ACHN (cell line): ENCODE measurements around the gene NRG2.

ENCODE experiments used
- DNase-seq: peaks from one replicate; pipeline ENCODE4 v3.0.0-alpha.2; 2015
- in situ Hi-C: cut with HindIII; loops from 2 replicates; pipeline ENCODE4 v1.10.0; 2017; ENCODE audit warnings: low sequenced_read_pairs, low pct_ligation_motif_present, low pct_unique_long_range_greater_than_20kb

NRG2 gene

DNA sequence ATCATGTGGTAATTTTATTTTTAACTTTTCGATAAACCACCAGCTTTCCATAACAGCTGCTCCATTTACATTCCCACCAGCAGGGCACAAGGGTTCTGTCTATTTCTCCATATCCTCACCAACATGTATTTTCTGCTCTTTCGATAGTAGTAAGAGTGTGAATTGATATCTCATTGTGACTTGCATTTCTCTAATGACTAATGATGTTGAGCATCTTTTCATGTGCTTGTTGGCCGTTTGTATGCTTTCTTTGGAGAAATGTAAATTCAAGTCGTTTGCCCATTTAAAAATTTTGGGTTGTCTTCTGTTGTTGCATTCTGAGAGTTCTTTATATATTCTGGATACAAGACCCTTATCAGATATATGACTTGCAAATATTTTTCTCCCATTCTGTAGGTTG is 201.6 kb downstream of the NRG2 start:
- DNase-seq, result no peak
- in situ Hi-C loops, result no loop called here

DNA sequence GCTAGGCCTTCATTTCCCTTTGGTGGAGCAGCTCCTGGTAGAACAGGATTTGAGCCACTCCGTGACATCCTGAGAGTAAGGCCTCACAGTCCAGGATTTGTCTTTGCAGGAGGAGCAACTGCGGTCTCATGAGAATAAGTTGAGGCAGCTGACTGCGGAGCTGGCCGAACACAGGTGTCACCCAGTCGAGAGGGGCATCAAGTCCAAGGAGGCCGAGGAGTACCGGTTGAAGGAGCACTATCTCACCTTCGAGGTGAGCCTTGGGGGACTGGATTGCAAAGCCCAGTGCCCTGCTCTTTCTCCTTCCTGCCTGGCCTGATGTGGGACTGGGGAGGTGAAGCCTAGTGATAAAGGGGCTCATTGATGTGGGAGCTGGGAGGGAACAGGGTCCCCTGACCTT is 203.2 kb downstream of the NRG2 start:
- in situ Hi-C loops, result no loop called here
- no peak for DNase-seq

DNA sequence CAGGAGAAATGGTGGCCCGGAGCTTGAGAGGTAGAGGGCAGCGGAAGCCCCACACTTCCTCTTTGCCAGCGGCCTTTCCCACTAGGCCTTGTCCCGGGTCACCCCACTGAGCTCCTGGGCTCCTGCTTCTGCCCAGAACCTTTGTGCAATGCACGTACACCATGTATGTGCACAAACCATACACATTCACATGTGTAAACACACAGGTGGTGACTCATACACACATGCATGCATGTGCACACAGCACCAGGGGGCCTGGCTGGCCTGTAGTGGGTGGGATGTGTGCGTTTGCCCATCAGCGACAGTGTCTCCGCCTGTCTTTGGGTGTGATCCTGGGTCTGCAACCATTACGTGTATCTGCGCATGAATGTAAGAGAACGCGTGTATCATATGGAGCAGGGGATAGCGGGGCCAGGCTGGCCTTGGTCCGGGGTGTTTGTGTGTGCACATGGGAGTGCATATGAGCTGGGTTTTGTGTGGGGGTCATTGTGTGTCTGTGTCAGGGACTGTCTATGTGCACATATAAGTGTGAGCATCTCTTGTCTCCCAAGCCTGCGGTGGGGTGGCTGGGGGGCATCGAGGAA is 203.8 kb downstream of the NRG2 start:
- in situ Hi-C loops, result no loop called here
- DNase-seq, result no peak

DNA sequence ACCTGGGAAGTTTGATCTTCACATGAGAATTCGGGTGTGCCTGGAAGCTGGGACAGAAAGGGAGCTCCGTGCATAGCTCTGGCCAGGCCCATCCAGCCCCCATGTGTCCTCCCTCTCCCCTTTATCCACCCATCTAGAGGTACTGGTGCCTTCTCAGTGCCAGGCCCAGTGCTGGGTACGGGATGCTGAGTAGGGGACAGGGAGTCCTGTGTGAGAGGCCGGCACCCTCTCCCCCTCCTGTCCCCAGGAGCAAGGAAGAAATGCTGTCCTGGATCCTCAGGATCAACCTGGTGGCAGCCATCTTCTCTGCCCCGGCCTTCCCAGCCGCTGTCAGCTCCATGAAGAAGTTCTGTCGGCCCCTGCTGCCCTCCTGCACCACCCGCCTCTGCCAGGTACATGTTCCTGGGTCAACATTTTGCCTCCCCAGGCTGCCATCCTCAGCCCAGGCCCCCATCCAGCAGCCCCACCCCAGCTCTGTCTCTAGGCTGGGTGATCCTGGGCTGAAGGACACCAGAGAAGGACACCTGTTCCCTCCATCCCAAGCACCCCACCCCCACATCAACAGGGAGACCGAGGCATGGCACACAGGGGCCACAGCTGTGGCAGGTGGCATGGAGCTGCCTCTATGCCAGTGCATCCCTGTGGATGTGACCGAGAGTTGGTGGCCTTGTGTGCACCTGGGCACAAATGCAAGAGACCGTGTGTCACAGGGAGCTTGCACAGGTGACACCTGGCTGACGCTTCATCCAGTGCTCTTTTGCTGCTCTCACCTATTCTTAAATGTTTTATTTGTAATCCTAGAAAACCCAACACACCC is 204.5 kb downstream of the NRG2 start:
- DNase-seq, result no peak
- in situ Hi-C loops, result no loop called here

DNA sequence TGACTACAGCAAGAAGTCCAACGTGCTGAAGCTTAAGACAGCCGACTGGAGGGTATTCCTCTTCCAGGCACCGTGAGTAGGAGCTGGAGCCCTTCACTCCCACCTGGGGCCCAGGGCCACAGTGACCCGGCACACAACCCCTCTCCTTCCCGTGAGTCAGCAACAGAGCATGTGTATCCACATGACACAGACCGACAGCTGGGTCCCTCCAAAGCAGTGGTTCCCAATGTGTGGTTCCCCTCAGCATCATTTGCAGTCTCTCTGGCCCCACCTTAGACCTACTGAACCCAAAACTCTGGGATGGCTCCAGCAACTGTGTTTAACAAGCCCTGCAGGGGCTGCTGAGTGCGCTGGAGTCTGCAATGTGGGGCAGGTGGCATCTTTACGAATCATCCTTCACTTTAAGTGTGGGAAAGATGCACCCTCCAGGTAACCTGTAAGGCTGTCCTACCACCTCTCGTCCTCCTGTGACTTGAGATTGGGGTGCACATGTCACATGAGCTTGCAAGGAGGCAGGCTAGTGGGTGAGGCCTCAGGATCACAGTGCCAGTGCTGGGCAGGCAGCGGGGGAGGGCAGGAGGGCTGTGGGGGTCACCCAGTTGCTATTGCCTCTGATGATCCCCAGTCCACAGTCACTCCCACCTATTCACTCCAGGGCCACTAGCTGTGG is 205.3 kb downstream of the NRG2 start:
- no peak for DNase-seq
- in situ Hi-C loops, result no loop called here

DNA sequence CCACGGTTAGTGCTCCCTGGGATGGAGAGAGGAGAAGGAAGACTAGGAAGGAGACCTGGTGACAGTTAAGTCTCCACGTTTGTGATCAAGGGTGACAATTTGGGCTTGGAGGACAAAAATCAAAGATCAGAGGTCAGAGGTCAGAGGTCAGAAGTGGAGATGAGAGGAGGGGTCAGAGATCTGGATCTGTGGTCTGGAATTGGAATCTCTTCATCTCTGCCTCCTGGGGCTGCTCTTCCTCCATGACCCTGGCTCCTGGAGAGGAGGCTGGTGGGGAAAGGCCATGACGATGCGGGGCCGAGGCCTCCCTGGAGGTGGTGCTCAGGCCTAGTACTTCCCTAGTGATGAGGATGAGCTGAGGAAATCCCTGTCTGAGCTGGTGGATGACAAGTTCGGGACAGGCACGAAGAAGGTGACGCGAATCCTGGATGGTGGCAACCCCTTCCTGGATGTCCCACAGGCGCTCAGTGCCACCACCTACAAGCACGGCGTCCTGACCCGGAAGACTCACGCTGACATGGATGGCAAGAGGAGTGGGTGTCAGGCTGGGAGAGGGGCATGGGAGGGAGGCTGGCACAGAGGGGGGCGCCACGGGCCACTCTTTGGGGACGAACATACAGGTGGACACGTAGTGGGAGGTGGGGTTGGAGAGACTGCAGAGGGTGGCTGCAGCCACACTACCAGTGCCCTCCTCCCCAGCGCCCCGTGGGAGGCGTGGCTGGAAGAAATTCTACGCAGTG is 206.5 kb downstream of the NRG2 start:
- in situ Hi-C loops, result no loop called here
- DNase-seq, result no peak

DNA sequence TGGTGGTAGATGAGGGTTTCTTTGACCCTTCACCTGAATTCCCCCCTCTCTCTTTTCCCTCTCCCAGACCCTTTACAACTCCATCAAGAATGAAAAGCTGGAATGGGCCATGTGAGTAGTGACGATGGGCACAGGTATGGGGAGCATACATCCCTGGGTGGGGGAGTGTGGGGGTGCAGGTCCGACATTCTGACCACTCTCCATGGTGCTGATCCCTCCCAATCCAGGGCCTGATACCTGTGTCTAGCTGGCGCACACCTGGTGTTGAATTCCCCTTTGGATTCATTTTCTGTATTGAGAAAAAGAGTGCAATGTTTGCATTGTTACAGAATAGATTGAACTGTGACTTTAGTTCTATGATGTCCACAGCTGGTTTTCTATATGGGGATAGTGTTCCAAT is 207.4 kb downstream of the NRG2 start:
- no peak for DNase-seq
- in situ Hi-C loops, result no loop called here

DNA sequence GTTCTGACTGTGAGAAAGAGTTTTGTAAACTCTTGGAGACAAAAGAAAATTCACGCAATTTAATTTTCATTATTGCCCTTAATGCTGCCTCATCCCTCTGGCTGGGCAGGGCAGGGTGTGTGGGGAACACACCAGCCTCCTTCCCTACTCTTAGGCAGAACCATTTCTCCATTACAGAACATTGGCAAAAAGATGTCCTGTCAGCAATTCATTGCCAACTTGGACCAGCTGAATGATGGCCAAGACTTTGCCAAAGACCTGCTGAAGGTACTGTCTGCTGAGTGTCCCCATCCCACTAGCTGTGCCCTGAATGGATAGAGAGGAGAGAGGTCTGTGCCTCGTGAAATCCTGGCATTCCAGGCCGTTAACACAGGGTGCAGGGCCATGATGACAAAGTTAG is 209.6 kb downstream of the NRG2 start:
- in situ Hi-C loops, result no loop called here
- DNase-seq, result no peak

DNA sequence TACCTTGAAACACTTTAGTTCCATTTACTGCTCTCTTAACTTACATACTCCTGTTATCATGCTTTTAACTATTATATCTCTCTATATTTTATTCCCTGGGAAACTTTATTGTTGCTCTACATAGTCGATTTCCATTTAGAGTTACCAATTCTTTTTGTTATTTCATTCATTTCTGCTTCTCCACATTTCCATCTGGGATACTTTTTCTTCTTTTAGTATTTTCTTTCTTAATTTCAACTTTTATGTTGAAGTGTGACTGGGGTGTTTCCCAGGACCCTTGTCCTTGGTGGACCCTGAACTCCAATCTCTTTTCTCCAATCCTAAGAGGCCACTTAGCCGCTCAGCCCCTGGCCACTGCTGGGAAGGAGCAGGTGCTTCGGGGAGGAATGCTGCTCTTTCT is 211.5 kb downstream of the NRG2 start:
- no peak for DNase-seq
- in situ Hi-C loops, result no loop called here

DNA sequence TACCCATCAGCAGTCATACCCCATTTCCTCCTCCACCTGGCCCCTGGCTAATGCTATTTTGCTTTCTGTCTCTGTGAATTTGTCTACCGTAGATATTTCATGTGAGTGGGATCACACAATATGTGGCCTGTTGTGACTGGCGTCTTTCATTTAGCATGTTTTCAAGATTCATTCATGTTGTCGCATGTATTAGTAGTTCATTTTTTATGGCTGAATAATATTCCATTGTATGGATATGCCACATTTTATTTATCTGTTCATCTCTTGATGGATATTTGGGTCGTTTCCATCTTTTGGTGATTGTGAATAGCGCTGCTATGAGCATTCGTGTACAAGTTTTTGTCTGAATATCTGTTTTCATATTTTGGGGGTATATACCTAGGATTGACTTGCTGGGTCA is 213.6 kb downstream of the NRG2 start:
- in situ Hi-C loops, result no loop called here
- DNase-seq, result no peak

DNA sequence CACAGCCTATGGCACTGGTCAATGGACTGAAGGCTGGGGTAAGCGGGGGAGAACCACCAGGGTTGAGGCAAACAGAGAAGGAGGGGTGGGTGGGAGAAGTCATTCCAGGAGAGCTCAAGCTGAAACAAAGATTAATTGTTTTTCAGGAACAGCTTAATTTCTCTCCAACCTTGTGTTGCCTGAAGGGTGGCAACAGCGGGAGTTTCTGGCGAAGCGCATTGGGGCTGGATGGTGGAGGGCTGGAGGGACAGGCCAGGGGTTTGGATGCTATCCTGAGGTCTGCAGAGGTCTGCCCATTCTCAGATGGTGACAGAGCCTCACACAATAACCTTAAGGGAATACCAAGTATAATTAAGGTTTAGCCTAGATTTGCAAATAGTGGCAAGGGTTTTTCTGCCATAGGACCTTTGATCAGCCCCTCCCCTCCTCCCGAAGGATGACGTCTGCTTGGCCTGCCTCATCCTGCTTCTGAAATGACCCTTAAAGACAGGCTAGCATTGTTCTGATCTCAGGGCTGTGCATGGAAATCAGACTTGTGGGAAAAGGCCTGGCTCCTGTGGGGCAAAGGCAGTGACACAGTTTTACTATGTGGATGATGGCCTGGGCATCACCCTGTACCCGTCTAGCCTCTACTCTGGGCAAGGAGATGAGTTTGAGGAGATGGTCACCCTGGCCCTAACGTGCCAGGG is 214.7 kb downstream of the NRG2 start:
- in situ Hi-C loops, result no loop called here
- DNase-seq, result no peak

DNA sequence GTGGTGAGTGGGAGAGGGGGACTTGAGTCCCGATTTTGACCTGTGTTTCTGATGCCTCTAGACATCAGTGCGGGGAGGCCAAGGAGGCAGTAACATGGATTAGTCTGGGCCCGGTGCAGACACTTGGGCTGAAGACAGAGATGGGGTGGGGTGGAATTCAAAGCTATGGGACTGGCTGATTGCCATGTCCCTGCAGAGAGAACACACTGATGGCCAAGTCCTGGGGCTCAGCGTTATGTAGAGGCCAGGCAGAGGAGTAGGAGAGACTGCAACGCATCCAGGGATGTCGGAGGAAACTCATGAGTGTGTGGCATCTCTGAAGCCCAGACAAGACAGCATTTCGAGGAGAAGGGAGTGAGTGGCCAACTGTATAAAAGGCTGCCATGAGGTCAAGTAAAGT is 217.4 kb downstream of the NRG2 start:
- DNase-seq, result no peak
- in situ Hi-C loops, result no loop called here

DNA sequence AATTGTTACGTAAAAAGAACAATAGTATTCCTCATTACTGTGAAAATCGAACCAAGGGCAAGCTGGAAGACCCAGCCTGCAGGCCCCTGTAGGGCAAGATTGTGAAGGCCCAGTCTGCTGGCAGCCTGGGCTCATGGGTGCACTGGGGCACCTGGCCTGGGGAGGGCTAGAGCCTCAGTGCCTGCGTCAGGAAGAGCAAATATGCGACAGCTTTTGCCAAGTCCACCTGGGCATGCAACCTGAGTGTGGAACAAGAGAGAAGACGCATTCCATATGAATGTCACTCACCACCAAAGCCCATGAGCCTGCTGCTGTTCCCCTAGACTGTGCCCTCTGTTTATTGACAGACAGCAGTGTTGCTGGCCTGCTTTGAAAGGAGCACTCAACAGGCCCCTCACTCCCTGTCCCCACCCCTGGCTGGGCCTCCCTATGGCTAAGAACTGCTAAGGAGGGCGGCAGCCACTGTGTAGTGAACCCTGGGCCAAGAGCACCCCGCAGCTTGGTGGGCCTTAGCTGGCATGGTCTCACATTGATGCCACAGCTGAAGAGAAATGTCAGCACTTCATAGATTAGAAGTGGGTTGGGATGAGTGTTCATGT is 219.2 kb downstream of the NRG2 start:
- DNase-seq, result no peak
- in situ Hi-C loops, result no loop called here

DNA sequence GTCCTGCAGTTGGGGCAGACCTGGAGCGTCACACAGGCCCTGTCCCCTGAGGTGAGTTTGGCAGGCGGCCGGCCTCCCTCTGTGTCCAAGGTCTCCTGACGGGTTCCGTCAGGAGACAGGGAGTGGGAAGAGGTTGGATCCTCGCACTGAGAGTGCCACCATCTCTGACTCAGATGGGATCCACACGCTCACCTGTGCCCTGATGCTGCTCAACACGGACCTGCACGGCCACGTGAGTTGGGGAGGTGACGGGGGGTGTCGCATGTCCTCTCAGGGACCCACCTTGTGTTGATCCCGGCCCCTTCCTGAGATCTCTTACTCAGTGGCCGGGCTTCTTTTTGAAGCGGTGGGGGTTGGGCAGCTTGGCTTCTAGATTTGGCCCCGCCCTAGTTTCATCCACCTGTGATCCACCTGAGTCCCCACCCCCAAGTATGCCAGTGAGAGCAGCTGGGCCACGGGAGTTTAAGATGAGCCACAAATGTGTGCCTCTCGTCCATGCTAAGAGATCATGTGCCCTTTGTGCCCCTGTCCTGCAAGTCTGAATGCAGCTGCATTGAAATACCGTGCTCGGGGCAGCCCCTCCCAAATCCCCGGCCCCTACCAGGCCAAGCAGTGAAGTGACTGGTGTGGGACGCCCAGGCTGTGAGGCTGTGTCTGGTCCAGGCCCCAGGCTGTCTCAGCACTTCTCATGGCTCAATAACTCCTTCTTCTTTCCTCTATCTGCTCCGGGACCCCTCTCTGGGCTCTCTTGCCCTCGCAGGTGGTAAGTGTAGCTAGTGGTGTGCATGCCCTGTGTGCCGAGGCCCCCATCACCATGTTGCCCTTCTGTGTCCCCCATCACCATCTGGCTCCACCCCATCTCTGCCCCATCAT is 220.3 kb downstream of the NRG2 start:
- no peak for DNase-seq
- in situ Hi-C loops, result no loop called here

DNA sequence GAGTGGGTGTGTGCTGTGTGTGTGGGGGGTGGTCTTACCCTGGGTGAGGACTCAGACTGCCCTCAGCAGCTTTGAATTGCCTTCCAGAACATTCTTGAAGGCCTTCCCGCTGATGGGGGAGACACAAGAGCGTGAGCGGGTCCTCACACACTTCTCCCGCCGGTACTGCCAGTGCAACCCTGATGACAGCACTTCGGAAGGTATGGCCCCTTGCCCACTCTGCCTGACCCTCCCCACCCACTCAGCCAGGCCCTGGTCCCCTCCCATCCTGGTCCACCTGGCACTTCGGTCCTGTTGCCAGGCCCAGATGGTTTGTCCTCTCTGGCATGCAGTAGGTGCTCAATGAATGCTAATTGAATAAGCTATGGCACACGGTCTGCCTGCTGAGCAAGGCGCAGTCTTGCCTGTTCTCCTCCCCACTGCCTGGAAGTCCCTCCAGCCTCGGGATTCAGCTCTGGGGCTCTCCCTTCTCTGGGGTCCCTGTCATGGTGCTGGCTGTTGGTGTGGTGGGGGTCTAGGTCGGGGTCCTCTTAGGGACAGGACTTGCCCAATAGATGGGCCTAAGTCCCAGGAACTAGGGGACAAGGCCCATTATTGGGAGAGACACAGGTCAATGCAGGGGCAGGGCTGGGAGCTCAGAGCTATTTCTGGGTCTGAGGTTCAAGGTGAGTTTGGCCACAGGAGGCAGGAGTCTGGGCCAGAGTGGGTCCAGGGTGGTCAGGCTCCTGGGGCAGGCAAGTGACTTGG is 221.1 kb downstream of the NRG2 start:
- DNase-seq, result no peak
- in situ Hi-C loops, result no loop called here

DNA sequence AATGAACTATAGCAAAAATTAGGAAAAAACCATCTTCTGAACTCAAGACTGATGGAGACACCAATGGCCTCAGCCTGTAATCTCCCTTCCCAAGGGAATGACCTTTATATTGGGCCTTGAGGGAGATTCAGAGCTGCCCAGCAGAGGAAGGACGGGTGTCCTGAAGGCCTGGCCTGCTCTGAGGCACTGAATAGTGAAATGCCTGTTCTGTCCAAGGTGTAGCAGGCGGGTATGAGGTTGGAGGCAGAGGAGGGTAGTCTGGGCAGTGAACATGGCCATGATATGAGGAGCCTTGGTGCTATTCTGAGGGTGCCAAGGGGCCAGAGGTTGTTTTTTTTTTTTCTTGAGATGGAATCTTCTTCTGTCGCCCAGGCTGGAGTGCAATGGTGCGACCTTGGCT is 222.5 kb downstream of the NRG2 start:
- in situ Hi-C loops, result no loop called here
- no peak for DNase-seq

DNA sequence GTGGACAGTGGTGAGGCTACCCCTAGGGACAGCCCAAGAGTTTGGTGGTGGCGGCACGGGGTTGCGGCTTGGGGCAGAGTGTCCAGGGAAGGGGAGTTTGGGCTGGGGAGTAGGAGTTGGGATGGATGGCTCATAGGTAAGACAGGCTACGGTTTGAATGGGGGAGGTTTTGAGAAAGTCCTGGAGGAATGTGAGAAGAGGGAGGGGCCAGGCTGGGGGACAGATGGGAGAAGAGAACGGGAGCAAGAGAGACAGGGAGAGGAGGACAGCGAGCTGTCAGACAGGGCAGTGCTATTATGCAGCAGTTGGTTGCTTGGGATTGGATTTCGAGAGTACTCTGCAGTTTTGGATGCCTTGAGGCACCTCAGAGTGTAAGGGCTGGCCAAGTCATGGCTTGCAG is 223.0 kb downstream of the NRG2 start:
- no peak for DNase-seq
- in situ Hi-C loops, result no loop called here
